Lower leg skin (tissue), 3 donors: Measurements from ENCODE around the gene NBPF12.
"Not testable (repeated sequence)": the region's sequence is repeated elsewhere in the genome, so short reads cannot be mapped to it uniquely, and the experiment has no call there.

Experiments
- CTCF ChIP-seq, 3 donors: fragments of 450-650 bp; IDR thresholded peaks; one replicate each; pipeline ENCODE4 v1.5.1; 2016; ENCODE audit warnings: antibody characterized with exemption in 3 of 3, mild to moderate bottlenecking in 3 of 3, moderate library complexity in 2 of 3
- POLR2A ChIP-seq, 2 donors: fragments of 450-650 bp; IDR thresholded peaks; one replicate each; pipeline ENCODE4 v1.6.1; 2016 to 2017; ENCODE audit warnings: antibody characterized with exemption in 2 of 2, mild to moderate bottlenecking in 1 of 2, moderate library complexity in 1 of 2

DNA sequence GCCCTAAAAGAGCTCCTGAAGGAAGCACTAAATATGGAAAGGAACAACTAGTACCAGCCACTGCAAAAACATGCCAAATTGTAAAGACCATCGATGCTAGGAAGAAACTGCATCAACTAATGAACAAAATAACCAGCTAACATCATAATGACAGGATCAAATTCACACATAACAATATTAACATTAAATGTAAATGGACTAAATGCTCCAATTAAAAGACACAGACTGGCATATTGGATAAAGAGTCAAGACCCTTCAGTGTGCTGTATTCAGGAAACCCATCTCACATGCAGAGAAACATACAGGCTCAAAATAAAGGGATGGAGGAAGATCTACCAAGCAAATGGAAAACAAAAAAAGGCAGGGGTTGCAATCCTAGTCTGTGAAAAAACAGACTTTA, 70.4 kb downstream of the NBPF12 start:
- TF ChIP-seq POLR2A, CTCF (IDR thresholded peaks at IDR 0.05): not testable (repeated sequence)
